ENCODE data around the gene HDGF. TPM values are rescaled to one million over a fixed set of nuclear protein-coding genes. Genes with fewer than 3 reads are reported as not detected.

The HDGF gene
- total and polyA plus RNA-seq, 2 experiments from 2014 or later, result 106 to 251 TPM

DNA sequence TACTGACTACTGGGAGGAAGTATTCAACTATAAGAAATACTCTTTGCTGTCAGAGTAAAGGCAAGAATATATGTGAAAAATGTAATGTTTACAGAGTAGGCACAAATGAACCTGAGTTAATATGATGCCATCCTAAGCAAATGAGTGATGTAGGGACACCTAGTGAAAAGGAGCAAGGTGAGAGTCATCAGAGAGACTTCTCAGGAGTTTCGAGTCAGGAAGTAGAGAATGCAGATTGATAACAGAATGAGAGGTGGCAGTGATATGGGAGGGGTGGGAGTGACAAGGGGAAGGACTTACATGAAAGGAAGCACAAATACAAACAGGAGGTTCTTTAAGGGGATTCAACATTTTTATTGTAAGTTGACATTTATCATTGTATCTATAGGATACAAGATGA lies 26.1 kb upstream of the HDGF start:
- DNase-seq (ENCODE audit: low spot score) (no peak), ATAC-seq (no peak)
- no peak overlapping the region for H3K4me3 ChIP-seq
- Mint-ChIP-seq H3K27ac (no peak overlapping the region), H3K4me3 (no peak overlapping the region), H3K27me3 (ENCODE audit: insufficient read depth, low read depth, poor library complexity) (peaks cover 7% of the 10 kb centered on the region), H3K36me3 (ENCODE audit: low read depth) (peaks cover 27% of the 10 kb centered on the region), H3K4me1 (peaks cover 4% of the 10 kb centered on the region; the same call in 1 of the 3 replicates), H3K9me3 (no peaks in the 10 kb centered on the region)
- peaks cover 3% of the 10 kb centered on the region; the same call in 1 of the 2 replicates for H3F3A ChIP-seq (replicated peaks; ENCODE audit: low read depth)
- no peak overlapping the region for H3K4me2 ChIP-seq
- H3K9me2 ChIP-seq (ENCODE audit: insufficient read depth), result no peaks in the 10 kb centered on the region
- no peak overlapping the region for H3K27ac ChIP-seq (ENCODE audit: low read depth)
- H3K79me2 ChIP-seq (replicated peaks; ENCODE audit: insufficient read depth), result peaks cover 99% of the 10 kb centered on the region
- no peak for TF ChIP-seq EZH2 (IDR thresholded peaks at IDR 0.05; ENCODE audit: low read depth, unreplicated experiment)
- no peak overlapping the region for H2AFZ ChIP-seq
- H3K4me1 ChIP-seq (ENCODE audit: insufficient read depth), result no peaks in the 10 kb centered on the region
- H3K27me3 ChIP-seq (ENCODE audit: insufficient read depth), result no peaks in the 10 kb centered on the region
- H4K20me1 ChIP-seq (replicated peaks; ENCODE audit: insufficient read depth), result peaks cover 67% of the 10 kb centered on the region
- H3K36me3 ChIP-seq (ENCODE audit: insufficient read depth), result 0 out of 2 replicates have a peak, but pooled peaks cover 5% of the 10 kb centered on the region

DNA sequence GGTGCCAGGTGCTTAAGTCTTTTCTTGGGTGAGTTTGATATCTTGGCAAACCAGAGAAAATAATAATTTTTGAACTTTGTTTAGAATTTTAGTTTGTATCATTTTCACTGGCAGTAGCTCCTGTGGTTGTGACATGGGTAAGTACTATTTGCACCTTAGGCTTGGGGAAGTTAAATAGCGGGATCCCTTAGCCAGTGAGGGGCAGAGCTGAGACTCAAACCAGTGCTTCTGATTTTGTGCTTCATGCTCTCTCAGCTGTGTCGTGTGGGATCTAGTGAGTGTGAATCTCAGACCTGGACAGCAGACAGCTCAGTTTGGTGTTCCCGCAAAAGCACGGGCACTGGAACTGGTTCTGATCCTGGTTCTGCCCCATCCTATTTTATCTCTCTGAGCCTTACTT lies 25.5 kb upstream of the HDGF start:
- no peaks in the 10 kb centered on the region for H3K4me1 ChIP-seq (ENCODE audit: insufficient read depth)
- 0 out of 2 replicates have a peak, but pooled peaks cover 3% of the 10 kb centered on the region for H3K36me3 ChIP-seq (ENCODE audit: insufficient read depth)
- H3K9me2 ChIP-seq (ENCODE audit: insufficient read depth), result no peaks in the 10 kb centered on the region
- Mint-ChIP-seq H3K27ac (no peak overlapping the region), H3K9me3 (no peaks in the 10 kb centered on the region), H3K4me3 (no peak overlapping the region), H3K27me3 (ENCODE audit: insufficient read depth, low read depth, poor library complexity) (peaks cover 7% of the 10 kb centered on the region), H3K36me3 (ENCODE audit: low read depth) (peaks cover 23% of the 10 kb centered on the region), H3K4me1 (peaks cover 4% of the 10 kb centered on the region; the same call in 1 of the 3 replicates)
- H4K20me1 ChIP-seq (replicated peaks; ENCODE audit: insufficient read depth), result peaks cover 70% of the 10 kb centered on the region
- no peaks in the 10 kb centered on the region for H3K27me3 ChIP-seq (ENCODE audit: insufficient read depth)
- H3K4me3 ChIP-seq, result no peak overlapping the region
- no peak overlapping the region for H2AFZ ChIP-seq
- no peak overlapping the region for H3K4me2 ChIP-seq
- peaks cover 3% of the 10 kb centered on the region; the same call in 1 of the 2 replicates for H3F3A ChIP-seq (replicated peaks; ENCODE audit: low read depth)
- peaks cover 99% of the 10 kb centered on the region for H3K79me2 ChIP-seq (replicated peaks; ENCODE audit: insufficient read depth)
- ATAC-seq, result no peak
- DNase-seq (ENCODE audit: low spot score), result no peak
- no peak overlapping the region for H3K27ac ChIP-seq (ENCODE audit: low read depth)
- TF ChIP-seq, protein P1, sequence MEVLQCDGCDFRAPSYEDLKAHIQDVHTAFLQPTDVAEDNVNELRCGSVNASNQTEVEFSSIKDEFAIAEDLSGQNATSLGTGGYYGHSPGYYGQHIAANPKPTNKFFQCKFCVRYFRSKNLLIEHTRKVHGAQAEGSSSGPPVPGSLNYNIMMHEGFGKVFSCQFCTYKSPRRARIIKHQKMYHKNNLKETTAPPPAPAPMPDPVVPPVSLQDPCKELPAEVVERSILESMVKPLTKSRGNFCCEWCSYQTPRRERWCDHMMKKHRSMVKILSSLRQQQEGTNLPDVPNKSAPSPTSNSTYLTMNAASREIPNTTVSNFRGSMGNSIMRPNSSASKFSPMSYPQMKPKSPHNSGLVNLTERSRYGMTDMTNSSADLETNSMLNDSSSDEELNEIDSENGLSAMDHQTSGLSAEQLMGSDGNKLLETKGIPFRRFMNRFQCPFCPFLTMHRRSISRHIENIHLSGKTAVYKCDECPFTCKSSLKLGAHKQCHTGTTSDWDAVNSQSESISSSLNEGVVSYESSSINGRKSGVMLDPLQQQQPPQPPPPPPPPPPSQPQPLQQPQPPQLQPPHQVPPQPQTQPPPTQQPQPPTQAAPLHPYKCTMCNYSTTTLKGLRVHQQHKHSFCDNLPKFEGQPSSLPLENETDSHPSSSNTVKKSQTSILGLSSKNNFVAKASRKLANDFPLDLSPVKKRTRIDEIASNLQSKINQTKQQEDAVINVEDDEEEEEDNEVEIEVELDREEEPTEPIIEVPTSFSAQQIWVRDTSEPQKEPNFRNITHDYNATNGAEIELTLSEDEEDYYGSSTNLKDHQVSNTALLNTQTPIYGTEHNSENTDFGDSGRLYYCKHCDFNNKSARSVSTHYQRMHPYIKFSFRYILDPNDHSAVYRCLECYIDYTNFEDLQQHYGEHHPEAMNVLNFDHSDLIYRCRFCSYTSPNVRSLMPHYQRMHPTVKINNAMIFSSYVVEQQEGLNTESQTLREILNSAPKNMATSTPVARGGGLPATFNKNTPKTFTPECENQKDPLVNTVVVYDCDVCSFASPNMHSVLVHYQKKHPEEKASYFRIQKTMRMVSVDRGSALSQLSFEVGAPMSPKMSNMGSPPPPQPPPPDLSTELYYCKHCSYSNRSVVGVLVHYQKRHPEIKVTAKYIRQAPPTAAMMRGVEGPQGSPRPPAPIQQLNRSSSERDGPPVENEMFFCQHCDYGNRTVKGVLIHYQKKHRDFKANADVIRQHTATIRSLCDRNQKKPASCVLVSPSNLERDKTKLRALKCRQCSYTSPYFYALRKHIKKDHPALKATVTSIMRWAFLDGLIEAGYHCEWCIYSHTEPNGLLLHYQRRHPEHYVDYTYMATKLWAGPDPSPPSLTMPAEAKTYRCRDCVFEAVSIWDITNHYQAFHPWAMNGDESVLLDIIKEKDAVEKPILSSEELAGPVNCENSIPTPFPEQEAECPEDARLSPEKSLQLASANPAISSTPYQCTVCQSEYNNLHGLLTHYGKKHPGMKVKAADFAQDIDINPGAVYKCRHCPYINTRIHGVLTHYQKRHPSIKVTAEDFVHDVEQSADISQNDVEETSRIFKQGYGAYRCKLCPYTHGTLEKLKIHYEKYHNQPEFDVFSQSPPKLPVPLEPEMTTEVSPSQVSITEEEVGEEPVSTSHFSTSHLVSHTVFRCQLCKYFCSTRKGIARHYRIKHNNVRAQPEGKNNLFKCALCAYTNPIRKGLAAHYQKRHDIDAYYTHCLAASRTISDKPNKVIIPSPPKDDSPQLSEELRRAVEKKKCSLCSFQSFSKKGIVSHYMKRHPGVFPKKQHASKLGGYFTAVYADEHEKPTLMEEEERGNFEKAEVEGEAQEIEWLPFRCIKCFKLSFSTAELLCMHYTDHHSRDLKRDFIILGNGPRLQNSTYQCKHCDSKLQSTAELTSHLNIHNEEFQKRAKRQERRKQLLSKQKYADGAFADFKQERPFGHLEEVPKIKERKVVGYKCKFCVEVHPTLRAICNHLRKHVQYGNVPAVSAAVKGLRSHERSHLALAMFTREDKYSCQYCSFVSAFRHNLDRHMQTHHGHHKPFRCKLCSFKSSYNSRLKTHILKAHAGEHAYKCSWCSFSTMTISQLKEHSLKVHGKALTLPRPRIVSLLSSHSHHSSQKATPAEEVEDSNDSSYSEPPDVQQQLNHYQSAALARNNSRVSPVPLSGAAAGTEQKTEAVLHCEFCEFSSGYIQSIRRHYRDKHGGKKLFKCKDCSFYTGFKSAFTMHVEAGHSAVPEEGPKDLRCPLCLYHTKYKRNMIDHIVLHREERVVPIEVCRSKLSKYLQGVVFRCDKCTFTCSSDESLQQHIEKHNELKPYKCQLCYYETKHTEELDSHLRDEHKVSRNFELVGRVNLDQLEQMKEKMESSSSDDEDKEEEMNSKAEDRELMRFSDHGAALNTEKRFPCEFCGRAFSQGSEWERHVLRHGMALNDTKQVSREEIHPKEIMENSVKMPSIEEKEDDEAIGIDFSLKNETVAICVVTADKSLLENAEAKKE (CRISPR knock-in tag; IDR thresholded peaks at IDR 0.05), result no peak
- TF ChIP-seq, protein P2, sequence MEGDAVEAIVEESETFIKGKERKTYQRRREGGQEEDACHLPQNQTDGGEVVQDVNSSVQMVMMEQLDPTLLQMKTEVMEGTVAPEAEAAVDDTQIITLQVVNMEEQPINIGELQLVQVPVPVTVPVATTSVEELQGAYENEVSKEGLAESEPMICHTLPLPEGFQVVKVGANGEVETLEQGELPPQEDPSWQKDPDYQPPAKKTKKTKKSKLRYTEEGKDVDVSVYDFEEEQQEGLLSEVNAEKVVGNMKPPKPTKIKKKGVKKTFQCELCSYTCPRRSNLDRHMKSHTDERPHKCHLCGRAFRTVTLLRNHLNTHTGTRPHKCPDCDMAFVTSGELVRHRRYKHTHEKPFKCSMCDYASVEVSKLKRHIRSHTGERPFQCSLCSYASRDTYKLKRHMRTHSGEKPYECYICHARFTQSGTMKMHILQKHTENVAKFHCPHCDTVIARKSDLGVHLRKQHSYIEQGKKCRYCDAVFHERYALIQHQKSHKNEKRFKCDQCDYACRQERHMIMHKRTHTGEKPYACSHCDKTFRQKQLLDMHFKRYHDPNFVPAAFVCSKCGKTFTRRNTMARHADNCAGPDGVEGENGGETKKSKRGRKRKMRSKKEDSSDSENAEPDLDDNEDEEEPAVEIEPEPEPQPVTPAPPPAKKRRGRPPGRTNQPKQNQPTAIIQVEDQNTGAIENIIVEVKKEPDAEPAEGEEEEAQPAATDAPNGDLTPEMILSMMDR (conservative IDR thresholded peaks at IDR 0.05; ENCODE audit: low read depth in 2 of 2), result no peak
- TF ChIP-seq, protein P3, sequence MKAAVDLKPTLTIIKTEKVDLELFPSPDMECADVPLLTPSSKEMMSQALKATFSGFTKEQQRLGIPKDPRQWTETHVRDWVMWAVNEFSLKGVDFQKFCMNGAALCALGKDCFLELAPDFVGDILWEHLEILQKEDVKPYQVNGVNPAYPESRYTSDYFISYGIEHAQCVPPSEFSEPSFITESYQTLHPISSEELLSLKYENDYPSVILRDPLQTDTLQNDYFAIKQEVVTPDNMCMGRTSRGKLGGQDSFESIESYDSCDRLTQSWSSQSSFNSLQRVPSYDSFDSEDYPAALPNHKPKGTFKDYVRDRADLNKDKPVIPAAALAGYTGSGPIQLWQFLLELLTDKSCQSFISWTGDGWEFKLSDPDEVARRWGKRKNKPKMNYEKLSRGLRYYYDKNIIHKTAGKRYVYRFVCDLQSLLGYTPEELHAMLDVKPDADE (IDR thresholded peaks at IDR 0.05), result no peak
- TF ChIP-seq NANOG (IDR thresholded peaks at IDR 0.05; ENCODE audit: borderline replicate concordance) (no peak), STAT1 (IDR thresholded peaks at IDR 0.05; ENCODE audit: unreplicated experiment) (no peak), ZNF331 (CRISPR knock-in tag; IDR thresholded peaks at IDR 0.05; ENCODE audit: low read depth) (no peak), POLR2AphosphoS5 (IDR thresholded peaks at IDR 0.05; ENCODE audit: low read depth) (no peak), JUNB (IDR thresholded peaks at IDR 0.05; ENCODE audit: unreplicated experiment) (no peak), EZH2phosphoT487 (IDR thresholded peaks at IDR 0.05; ENCODE audit: unreplicated experiment) (no peak)

Data from GM23338 (cell line).